SK-N-SH treated with all-trans-retinoic acid at 6 μM for 48 hours (cell line): ENCODE data around the gene PSD.

Experiments used
- ATAC-seq: fragments of 200-7000 bp; cut with Tn5 transposase; 3 replicates; pipeline ENCODE4 v1.9.1; 2020; ENCODE audit warnings: mild to moderate bottlenecking, moderate library complexity
- ARNTL ChIP-seq: fragments of 450-650 bp; formaldehyde crosslinking; IDR thresholded peaks from 2 replicates; pipeline ENCODE4 v1.5.0; 2020; ENCODE audit warnings: low read depth, mild to moderate bottlenecking, moderate library complexity, borderline replicate concordance
- BACH2 ChIP-seq: fragments of 250-450 bp; sonication (Bioruptor Pico); IDR thresholded peaks from 2 replicates; pipeline ENCODE4 v1.9.0; 2021; ENCODE audit warnings: mild to moderate bottlenecking, borderline replicate concordance
- CREB5 ChIP-seq: fragments of 250-450 bp; sonication (Bioruptor Pico); IDR thresholded peaks from 2 replicates; pipeline ENCODE4 v1.5.1; 2020; ENCODE audit warnings: low read depth, mild to moderate bottlenecking, moderate library complexity
- CSDC2 ChIP-seq: fragments of 250-450 bp; sonication (Bioruptor Pico); IDR thresholded peaks from 2 replicates; pipeline ENCODE4 v1.5.0; 2020; ENCODE audit warnings: mild to moderate bottlenecking, moderate library complexity
- ESRRG ChIP-seq: fragments of 250-450 bp; sonication (Bioruptor Pico); IDR thresholded peaks from 2 replicates; pipeline ENCODE4 v1.6.1; 2021; ENCODE audit warnings: mild to moderate bottlenecking
- GLIS3 ChIP-seq: fragments of 250-450 bp; sonication (Bioruptor Pico); IDR thresholded peaks from 2 replicates; pipeline ENCODE4 v1.5.0; 2020; ENCODE audit warnings: mild to moderate bottlenecking, moderate library complexity
- PATZ1 ChIP-seq: fragments of 250-450 bp; sonication (Bioruptor Pico); IDR thresholded peaks from 2 replicates; pipeline ENCODE4 v1.8.0; 2020; ENCODE audit warnings: mild to moderate bottlenecking, moderate library complexity, borderline replicate concordance
- POU6F1 ChIP-seq: fragments of 250-450 bp; sonication (Bioruptor Pico); IDR thresholded peaks from 2 replicates; pipeline ENCODE4 v1.8.0; 2021; ENCODE audit warnings: low read depth, mild to moderate bottlenecking, moderate library complexity, borderline replicate concordance
- RARB ChIP-seq: fragments of 250-450 bp; sonication (Bioruptor Pico); IDR thresholded peaks from 2 replicates; pipeline ENCODE4 v1.8.0; 2021; ENCODE audit warnings: mild to moderate bottlenecking, moderate library complexity
- SNAI2 ChIP-seq: fragments of 250-450 bp; sonication (Bioruptor Pico); IDR thresholded peaks from 2 replicates; pipeline ENCODE4 v1.5.0; 2020; ENCODE audit warnings: mild to moderate bottlenecking, moderate library complexity
- TCF4 ChIP-seq: fragments of 250-450 bp; sonication (Bioruptor Pico); IDR thresholded peaks from 2 replicates; pipeline ENCODE4 v1.8.0; 2021; ENCODE audit warnings: mild to moderate bottlenecking, moderate library complexity, borderline replicate concordance
- TSHZ2 ChIP-seq: fragments of 250-450 bp; sonication (Bioruptor Pico); IDR thresholded peaks from 2 replicates; pipeline ENCODE4 v1.5.0; 2020; ENCODE audit warnings: mild to moderate bottlenecking, moderate library complexity
- ZC3H10 ChIP-seq: fragments of 250-450 bp; sonication (Bioruptor Pico); IDR thresholded peaks from 2 replicates; pipeline ENCODE4 v1.5.1; 2021; ENCODE audit warnings: mild to moderate bottlenecking, moderate library complexity
- ZFP3 ChIP-seq: fragments of 250-450 bp; sonication (Bioruptor Pico); IDR thresholded peaks from 2 replicates; pipeline ENCODE4 v1.5.0; 2020; ENCODE audit warnings: mild to moderate bottlenecking, moderate library complexity
- ZFP30 ChIP-seq: fragments of 450-650 bp; formaldehyde crosslinking; IDR thresholded peaks from 2 replicates; pipeline ENCODE4 v1.5.0; 2022; ENCODE audit warnings: mild to moderate bottlenecking, moderate library complexity
- ZNF565 ChIP-seq: fragments of 450-650 bp; formaldehyde crosslinking; conservative IDR thresholded peaks from 2 replicates; pipeline ENCODE4 v1.5.0; 2020; ENCODE audit warnings: low read depth, mild to moderate bottlenecking, moderate library complexity
- ZNF8 ChIP-seq: fragments of 450-650 bp; formaldehyde crosslinking; IDR thresholded peaks from 2 replicates; pipeline ENCODE4 v1.5.0; 2020; ENCODE audit warnings: mild to moderate bottlenecking, moderate library complexity

Gene PSD

GRCh38 chr10:102401342-102401654 lies 17.3 kb downstream of the PSD start:
- ATAC-seq: no peak
- no peak for TF ChIP-seq PATZ1

- ATAC-seq: no peak
- TF ChIP-seq ZFP3 (no peak), ARNTL (CRISPR knock-in tag) (no peak), GLIS3 (no peak), ZNF8 (CRISPR knock-in tag) (no peak), POU6F1 (CRISPR knock-in tag) (no peak), TSHZ2 (CRISPR knock-in tag) (no peak), CREB5 (no peak), ZC3H10 (no peak), BACH2 (CRISPR knock-in tag) (no peak), ZNF565 (CRISPR knock-in tag) (no peak), TCF4 (CRISPR knock-in tag) (no peak), RARB (CRISPR knock-in tag) (no peak), ZFP30 (CRISPR knock-in tag) (no peak), CSDC2 (no peak)
Measured at GRCh38 chr10:102400598-102401341, 17.8 kb downstream of the PSD start.

- no peak for ATAC-seq
- TF ChIP-seq ESRRG (CRISPR knock-in tag): no peak
- TF ChIP-seq ARNTL (CRISPR knock-in tag): no peak
- TF ChIP-seq BACH2 (CRISPR knock-in tag): no peak
- no peak for TF ChIP-seq CREB5
- no peak for TF ChIP-seq SNAI2
- TF ChIP-seq ZFP3: no peak
- no peak for TF ChIP-seq CSDC2
- TF ChIP-seq GLIS3: no peak
- no peak for TF ChIP-seq ZNF565 (CRISPR knock-in tag)
- no peak for TF ChIP-seq ZFP30 (CRISPR knock-in tag)
Measured at GRCh38 chr10:102400076-102400475, 18.5 kb downstream of the PSD start.

- TF ChIP-seq ZNF565 (CRISPR knock-in tag) (no peak), TSHZ2 (CRISPR knock-in tag) (0 out of 2 replicates have a peak, but pooled peaks have one; percentile 44)
Measured at GRCh38 chr10:102399217-102400021, 19.2 kb downstream of the PSD start.

More at GRCh38 chr10:102399217-102400021, 19.2 kb downstream of the PSD start:
- ATAC-seq: peak; percentile 77
